T1000 (cell line): ENCODE results near the gene SLC34A1.
"Not testable (repeated sequence)": the region's sequence is repeated elsewhere in the genome, so short reads cannot be mapped to it uniquely, and the experiment has no call there.

ENCODE experiments used
- DNase-seq: peaks from one replicate; lab custom pipeline; 2025; ENCODE audit warnings: mixed read lengths; lab: John Stamatoyannopoulos, UW

The SLC34A1 gene

GRCh38 chr5:177368869-177369644, 15.2 kb upstream of the SLC34A1 start:
- no peak for DNase-seq

- no peak for DNase-seq
Measured at GRCh38 chr5:177369645-177370440, 14.4 kb upstream of the SLC34A1 start.

GRCh38 chr5:177370488-177371119, 13.6 kb upstream of the SLC34A1 start:
- DNase-seq: peak; percentile 63

GRCh38 chr5:177371120-177372033, 12.9 kb upstream of the SLC34A1 start:
- DNase-seq: no peak

GRCh38 chr5:177372034-177372896, 12.0 kb upstream of the SLC34A1 start:
- no peak for DNase-seq

GRCh38 chr5:177372910-177373309, 11.3 kb upstream of the SLC34A1 start:
- no peak for DNase-seq

GRCh38 chr5:177373806-177374205, 10.4 kb upstream of the SLC34A1 start:
- DNase-seq: no peak

- DNase-seq: no peak
Measured at GRCh38 chr5:177374211-177374610, 10.0 kb upstream of the SLC34A1 start.

- DNase-seq: not testable (repeated sequence)
Measured at GRCh38 chr5:177375516-177375915, 8.7 kb upstream of the SLC34A1 start.

- DNase-seq: no peak
Measured at GRCh38 chr5:177376107-177376506, 8.1 kb upstream of the SLC34A1 start.

GRCh38 chr5:177377851-177378776, 6.1 kb upstream of the SLC34A1 start:
- no peak for DNase-seq

- no peak for DNase-seq
Measured at GRCh38 chr5:177378884-177379883, 5.0 kb upstream of the SLC34A1 start.

- DNase-seq: no peak
Measured at GRCh38 chr5:177380805-177381126, 3.5 kb upstream of the SLC34A1 start.

- DNase-seq: no peak
Measured at GRCh38 chr5:177382423-177383029, 1.7 kb upstream of the SLC34A1 start.

GRCh38 chr5:177383181-177383580, 1.1 kb upstream of the SLC34A1 start:
- no peak for DNase-seq

- DNase-seq: no peak
Measured at GRCh38 chr5:177385720-177386119, 1.5 kb downstream of the SLC34A1 start.

- DNase-seq: no peak
Measured at GRCh38 chr5:177386542-177386941, 2.3 kb downstream of the SLC34A1 start.

GRCh38 chr5:177387405-177387804, 3.2 kb downstream of the SLC34A1 start:
- no peak for DNase-seq
